Measurements from ENCODE around the gene ITSN2.

Gene ITSN2

DNA sequence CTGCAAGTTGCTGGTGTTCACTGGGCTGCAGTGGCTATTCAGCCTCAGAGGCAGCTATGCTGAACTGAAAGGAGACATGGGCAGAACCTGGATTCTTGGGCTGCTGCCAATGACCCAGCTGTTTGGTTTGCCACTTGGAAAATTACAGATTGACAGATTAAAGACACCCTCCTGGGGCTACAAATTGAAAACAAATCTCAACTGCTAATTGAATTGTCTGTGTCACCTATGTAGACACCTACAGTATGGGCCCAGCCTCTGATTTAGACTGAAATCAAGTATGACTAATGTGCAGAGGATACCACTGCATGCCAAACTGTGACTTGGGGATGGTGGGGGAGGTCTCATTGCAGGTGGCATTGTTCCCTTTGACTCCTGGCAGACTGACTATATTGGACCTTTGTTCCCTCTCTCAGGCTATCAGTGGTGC lies 42.8 kb downstream of the ITSN2 start:
- FAIRE-seq = no peak
- no peak for TF ChIP-seq POLR2A (IDR thresholded peaks at IDR 0.05; ENCODE audit: low read depth, low read length)
- no peak for TF ChIP-seq TAF1 (IDR thresholded peaks at IDR 0.05; ENCODE audit: borderline replicate concordance, low read depth, low read length)
- TF ChIP-seq POLR2AphosphoS5 (IDR thresholded peaks at IDR 0.05; ENCODE audit: low read depth, low read length) = no peak
- no peak for DNase-seq (ENCODE audit: insufficient read length)

DNA sequence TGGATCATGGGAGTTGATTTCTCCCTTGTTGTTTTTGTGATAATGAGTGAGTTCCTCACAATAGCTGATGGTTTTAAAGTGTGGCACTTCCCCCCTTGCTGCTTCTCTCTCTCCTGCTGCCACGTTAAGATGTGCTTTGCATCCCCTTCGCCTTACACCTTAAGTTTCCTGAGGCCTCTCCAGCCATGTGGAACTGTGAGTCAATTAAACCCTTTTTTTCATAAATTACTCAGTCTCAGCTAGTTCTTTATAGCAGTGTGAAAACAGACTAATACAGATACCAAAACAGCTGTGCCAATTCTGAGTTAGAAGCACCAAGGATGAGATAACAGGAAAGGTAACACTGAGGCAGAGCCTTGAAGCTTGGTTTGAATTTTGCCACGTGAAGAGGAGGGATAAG lies 44.7 kb downstream of the ITSN2 start:
- no peak for TF ChIP-seq POLR2AphosphoS5 (IDR thresholded peaks at IDR 0.05; ENCODE audit: low read depth, low read length)
- no peak for TF ChIP-seq POLR2A (IDR thresholded peaks at IDR 0.05; ENCODE audit: low read depth, low read length)
- no peak for TF ChIP-seq TAF1 (IDR thresholded peaks at IDR 0.05; ENCODE audit: borderline replicate concordance, low read depth, low read length)
- FAIRE-seq (peak; percentile 94), DNase-seq (ENCODE audit: insufficient read length) (no peak)

DNA sequence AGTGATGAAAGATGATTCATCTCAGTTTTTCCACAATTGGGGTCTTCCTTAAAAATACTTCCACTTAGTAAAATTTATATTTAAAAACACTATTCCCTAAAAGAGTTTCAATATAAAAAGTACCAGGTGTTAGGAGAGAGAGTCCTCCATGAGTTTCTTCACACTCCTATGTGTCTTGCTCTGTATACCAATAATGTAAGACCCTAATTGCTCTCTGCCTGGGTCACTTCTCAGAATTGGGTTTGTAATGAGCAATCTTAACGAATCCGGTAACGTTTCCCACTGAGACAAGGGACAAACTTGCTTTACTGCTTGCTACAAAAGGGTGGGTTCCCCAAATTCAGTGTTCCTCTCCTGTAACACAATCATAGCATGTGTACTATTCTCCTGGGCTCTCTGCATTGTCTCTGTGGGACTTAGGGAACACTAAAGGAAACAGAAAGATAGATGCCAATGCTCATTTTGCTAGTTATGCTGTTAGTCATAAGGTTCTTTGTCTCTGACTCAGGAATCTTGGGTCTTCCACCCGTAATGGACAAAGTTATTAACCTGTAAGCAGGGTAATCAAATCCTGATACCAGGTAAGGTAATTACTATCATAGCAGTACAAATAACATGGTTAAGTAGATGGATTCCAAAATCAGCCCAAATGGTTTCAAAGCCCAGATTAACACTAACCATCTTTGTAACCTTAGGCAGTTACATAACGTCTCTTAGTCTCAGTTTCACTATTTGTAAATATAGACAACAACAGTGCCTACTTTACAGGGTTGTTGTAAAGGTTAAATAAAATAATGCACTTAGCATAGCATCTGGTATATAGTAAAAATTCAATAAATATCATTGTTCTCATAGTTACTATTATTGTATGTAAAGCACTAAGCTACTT lies 46.3 kb downstream of the ITSN2 start:
- DNase-seq (ENCODE audit: insufficient read length) = no peak
- peak; percentile 92 for FAIRE-seq
- no peak for TF ChIP-seq TAF1 (IDR thresholded peaks at IDR 0.05; ENCODE audit: borderline replicate concordance, low read depth, low read length)

- no peak for DNase-seq (ENCODE audit: insufficient read length)
- TF ChIP-seq POLR2AphosphoS5 (IDR thresholded peaks at IDR 0.05; ENCODE audit: low read depth, low read length) (no peak), POLR2A (IDR thresholded peaks at IDR 0.05; ENCODE audit: low read depth, low read length) (no peak), TAF1 (IDR thresholded peaks at IDR 0.05; ENCODE audit: borderline replicate concordance, low read depth, low read length) (no peak)
- FAIRE-seq = no peak
These were observed 52.4 kb downstream of the ITSN2 start for GRCh38 chr2:24307961-24308360.

- DNase-seq (ENCODE audit: insufficient read length) (no peak), FAIRE-seq (no peak)
- TF ChIP-seq POLR2AphosphoS5 (IDR thresholded peaks at IDR 0.05; ENCODE audit: low read depth, low read length) (no peak), POLR2A (IDR thresholded peaks at IDR 0.05; ENCODE audit: low read depth, low read length) (no peak), TAF1 (IDR thresholded peaks at IDR 0.05; ENCODE audit: borderline replicate concordance, low read depth, low read length) (no peak)
These were observed 55.7 kb downstream of the ITSN2 start for GRCh38 chr2:24304631-24305030.

- DNase-seq (ENCODE audit: insufficient read length) (no peak), FAIRE-seq (no peak)
- no peak for TF ChIP-seq POLR2AphosphoS5 (IDR thresholded peaks at IDR 0.05; ENCODE audit: low read depth, low read length)
- no peak for TF ChIP-seq TAF1 (IDR thresholded peaks at IDR 0.05; ENCODE audit: borderline replicate concordance, low read depth, low read length)
- TF ChIP-seq POLR2A (IDR thresholded peaks at IDR 0.05; ENCODE audit: low read depth, low read length) = no peak
These were observed 56.2 kb downstream of the ITSN2 start for GRCh38 chr2:24304098-24304497.

DNA sequence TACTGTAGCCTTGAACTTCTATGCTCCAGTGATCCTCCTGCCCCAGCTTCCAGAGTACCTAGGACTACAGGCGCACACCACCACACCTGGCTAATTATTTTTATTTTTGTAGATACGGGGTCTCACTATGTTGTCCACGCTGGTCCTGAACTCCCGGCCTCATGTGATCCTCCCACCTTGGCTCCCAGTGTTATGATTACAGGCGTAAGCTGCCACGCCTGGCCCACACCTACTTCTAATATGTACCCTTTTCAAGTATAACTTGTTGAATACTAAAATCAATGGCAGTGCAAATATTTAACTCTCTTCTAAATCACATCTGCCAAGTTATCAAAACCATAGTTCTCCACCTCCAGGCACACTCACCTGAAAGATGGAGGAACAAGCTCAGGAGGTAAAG lies 58.7 kb downstream of the ITSN2 start:
- FAIRE-seq (no peak), DNase-seq (ENCODE audit: insufficient read length) (no peak)
- TF ChIP-seq TAF1 (IDR thresholded peaks at IDR 0.05; ENCODE audit: borderline replicate concordance, low read depth, low read length) (no peak), POLR2A (IDR thresholded peaks at IDR 0.05; ENCODE audit: low read depth, low read length) (no peak), POLR2AphosphoS5 (IDR thresholded peaks at IDR 0.05; ENCODE audit: low read depth, low read length) (no peak)

DNA sequence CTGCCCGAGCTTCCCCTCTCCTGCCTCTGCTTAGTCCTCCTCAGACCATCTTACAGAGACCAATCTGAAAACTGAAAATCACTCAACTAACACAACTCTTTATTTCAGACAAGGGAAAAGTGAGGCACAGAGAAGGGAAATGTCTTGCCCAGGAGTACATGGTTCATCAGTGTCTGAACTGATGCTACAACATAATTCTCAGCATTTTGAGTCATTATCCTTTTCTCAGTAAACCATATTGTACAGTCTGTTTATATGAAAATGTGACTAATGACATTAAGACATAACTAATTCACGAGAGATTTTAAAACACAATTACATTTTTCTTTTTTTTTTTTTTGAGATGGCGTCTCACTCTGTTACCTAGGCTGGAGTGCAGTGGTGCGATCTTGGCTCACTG lies 62.7 kb downstream of the ITSN2 start:
- DNase-seq (ENCODE audit: insufficient read length) (no peak), FAIRE-seq (no peak)
- TF ChIP-seq POLR2AphosphoS5 (IDR thresholded peaks at IDR 0.05; ENCODE audit: low read depth, low read length) = no peak
- no peak for TF ChIP-seq POLR2A (IDR thresholded peaks at IDR 0.05; ENCODE audit: low read depth, low read length)
- no peak for TF ChIP-seq TAF1 (IDR thresholded peaks at IDR 0.05; ENCODE audit: borderline replicate concordance, low read depth, low read length)

DNA sequence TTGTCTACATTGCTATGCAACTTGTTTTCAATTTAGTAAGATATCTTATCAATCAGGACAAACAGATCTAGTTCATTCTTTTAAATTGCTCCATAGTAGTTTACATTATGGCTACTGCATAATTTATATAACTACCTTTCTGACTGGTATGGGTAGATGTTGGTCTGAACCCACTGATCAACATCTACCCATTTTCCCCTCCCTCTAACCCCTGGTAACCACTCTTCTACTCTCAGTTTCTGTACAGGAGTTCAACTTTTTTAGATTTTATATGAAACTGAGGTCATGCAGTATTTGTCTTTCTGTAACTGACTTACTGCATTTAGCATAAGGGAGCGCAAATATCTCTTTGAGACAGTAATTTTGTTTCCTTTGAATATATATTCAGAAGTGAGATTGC lies 73.2 kb downstream of the ITSN2 start:
- DNase-seq (ENCODE audit: insufficient read length) (no peak), FAIRE-seq (no peak)
- TF ChIP-seq POLR2AphosphoS5 (IDR thresholded peaks at IDR 0.05; ENCODE audit: low read depth, low read length) (no peak), POLR2A (IDR thresholded peaks at IDR 0.05; ENCODE audit: low read depth, low read length) (no peak), TAF1 (IDR thresholded peaks at IDR 0.05; ENCODE audit: borderline replicate concordance, low read depth, low read length) (no peak)

GRCh38 chr2:24285484-24286152 lies 74.7 kb downstream of the ITSN2 start:
- TF ChIP-seq TAF1 (IDR thresholded peaks at IDR 0.05; ENCODE audit: borderline replicate concordance, low read depth, low read length) (no peak), POLR2AphosphoS5 (IDR thresholded peaks at IDR 0.05; ENCODE audit: low read depth, low read length) (no peak), POLR2A (IDR thresholded peaks at IDR 0.05; ENCODE audit: low read depth, low read length) (no peak)
- FAIRE-seq (no peak), DNase-seq (ENCODE audit: insufficient read length) (no peak)

- no peak for DNase-seq (ENCODE audit: insufficient read length)
- no peak for FAIRE-seq
- TF ChIP-seq POLR2A (IDR thresholded peaks at IDR 0.05; ENCODE audit: low read depth, low read length) (no peak), POLR2AphosphoS5 (IDR thresholded peaks at IDR 0.05; ENCODE audit: low read depth, low read length) (no peak), TAF1 (IDR thresholded peaks at IDR 0.05; ENCODE audit: borderline replicate concordance, low read depth, low read length) (no peak)
These were observed 79.7 kb downstream of the ITSN2 start for GRCh38 chr2:24280645-24281044.

- DNase-seq (ENCODE audit: insufficient read length) (no peak), FAIRE-seq (no peak)
- TF ChIP-seq TAF1 (IDR thresholded peaks at IDR 0.05; ENCODE audit: borderline replicate concordance, low read depth, low read length) = no peak
- no peak for TF ChIP-seq POLR2AphosphoS5 (IDR thresholded peaks at IDR 0.05; ENCODE audit: low read depth, low read length)
- TF ChIP-seq POLR2A (IDR thresholded peaks at IDR 0.05; ENCODE audit: low read depth, low read length) = no peak
These were observed 80.2 kb downstream of the ITSN2 start for GRCh38 chr2:24280161-24280560.

Data from GM12892 (cell line).